HS-5 (cell line): ENCODE data around the gene MICAL3.

Source experiments
- DNase-seq: peaks from one replicate; pipeline ENCODE4 v3.0.0-alpha.2; 2012; ENCODE audit warnings: low read depth

Gene MICAL3

GRCh38 chr22:17930455-17931313 lies 93.7 kb downstream of the MICAL3 start:
- DNase-seq: no peak

GRCh38 chr22:17929909-17930308 lies 94.5 kb downstream of the MICAL3 start:
- DNase-seq: no peak

- no peak for DNase-seq
These were observed 96.0 kb downstream of the MICAL3 start for GRCh38 chr22:17928391-17928790.

DNA sequence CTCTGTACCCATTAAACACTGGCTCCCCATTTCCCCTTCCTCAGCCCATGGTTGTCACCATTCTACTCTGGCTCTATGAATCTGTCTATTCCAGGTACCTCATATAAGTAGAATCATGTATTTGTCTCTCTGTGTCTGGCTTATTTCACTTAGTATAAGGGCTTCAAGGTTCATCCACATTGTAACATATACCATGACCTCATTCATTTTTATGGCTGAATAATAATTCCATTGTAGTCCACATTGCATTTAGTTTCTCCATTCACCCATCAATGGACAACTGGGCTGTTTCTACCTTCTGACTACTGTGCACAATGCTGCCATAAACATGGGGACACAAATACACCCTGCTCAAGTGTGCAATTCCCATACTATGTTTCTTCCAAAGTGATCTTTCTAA lies 97.3 kb downstream of the MICAL3 start:
- DNase-seq: no peak

GRCh38 chr22:17926516-17926915 lies 97.8 kb downstream of the MICAL3 start:
- DNase-seq: no peak

GRCh38 chr22:17925431-17925841 lies 98.9 kb downstream of the MICAL3 start:
- no peak for DNase-seq

DNA sequence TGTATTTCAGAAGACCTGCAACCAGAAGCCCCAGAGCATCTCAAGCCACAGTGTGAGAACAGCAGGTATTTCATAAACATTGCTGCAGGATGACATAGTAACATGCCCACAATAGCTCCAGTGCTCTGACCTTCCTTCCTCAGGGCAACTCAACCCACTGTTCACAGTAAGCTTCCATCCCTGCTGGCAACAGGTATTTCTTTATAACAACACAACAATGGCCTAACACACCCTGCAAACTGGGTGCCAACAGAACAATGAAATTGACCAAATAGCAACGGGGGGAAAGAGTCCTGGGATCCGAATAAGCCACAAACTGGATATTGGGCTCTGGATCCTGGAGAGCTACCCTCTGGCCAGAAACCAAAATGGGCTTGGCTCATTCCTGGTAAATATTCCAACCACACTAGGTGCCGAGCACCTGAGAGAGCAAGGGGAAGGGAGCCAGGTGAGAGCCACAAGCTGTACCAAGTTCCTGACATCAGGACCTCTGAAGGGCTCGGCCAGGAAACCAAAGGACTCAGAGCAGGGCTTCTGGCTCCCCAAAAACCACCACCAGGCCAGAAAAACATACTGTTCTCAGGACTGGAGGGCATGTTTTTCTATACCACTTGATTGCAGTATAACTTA lies 99.5 kb downstream of the MICAL3 start:
- no peak for DNase-seq

DNA sequence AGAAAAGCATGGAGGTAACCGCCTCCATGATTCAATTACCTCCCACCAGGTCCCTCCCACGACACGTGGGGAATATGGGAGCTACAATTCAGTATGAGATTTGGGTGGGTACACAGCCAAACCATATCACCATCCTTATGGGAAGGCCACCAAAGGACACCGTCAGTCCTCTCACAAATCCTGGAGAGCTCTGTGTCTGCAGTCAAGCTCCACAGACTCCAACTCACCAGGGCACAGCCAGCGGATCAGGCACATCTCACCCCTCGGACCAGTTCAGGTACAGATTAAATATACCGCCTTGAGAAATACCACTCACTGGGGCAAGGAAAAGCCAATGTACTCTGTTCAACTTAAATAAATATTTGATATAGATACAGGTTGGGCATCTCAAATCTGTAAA lies 100.3 kb downstream of the MICAL3 start:
- DNase-seq: no peak

GRCh38 chr22:17922925-17923903 lies 101.1 kb downstream of the MICAL3 start:
- DNase-seq: peak; percentile 74

DNA sequence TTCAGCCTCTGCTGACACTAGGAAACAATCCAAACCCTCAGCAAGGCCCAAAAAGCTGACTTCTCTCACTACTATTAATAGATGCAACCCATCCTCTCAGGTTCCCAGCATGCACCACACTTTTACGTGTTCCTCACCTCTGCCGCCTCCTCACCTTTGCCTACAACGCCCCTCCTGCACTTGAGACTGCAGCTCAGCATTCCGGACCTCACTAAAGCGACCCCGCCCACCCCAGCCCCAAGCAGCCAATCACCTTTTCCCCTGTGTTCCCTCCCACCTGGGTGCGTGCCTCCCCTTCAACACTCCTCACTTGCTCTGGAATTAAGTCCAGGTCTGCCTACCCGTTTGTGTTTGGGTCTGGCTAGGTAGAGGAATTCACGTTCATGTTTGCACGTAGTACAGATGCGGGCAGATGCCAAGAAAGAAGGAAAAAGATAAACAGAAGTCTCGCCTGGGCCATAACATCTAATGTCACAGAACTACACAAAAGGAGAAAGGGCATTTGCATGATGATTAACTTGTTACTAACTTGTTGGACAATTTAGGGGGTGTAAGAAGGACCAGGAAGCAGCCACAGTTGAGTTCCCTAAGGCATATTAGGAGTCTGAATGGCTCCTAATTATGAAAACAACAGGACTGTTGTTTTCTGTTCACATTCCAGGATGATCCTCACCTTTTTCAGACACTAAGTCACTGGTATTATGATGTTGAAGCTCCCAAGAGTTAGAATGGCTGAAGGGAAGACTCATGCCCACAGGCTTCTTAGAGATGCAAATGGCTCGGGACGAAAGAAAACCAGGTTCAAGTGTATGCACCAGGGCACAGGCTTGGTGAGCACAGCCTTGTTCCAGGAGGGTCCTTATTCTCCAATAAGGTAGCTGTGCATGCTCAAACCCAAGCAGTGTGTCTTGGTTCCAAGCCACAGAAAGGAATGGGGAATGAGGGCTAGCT lies 102.2 kb downstream of the MICAL3 start:
- no peak for DNase-seq

DNA sequence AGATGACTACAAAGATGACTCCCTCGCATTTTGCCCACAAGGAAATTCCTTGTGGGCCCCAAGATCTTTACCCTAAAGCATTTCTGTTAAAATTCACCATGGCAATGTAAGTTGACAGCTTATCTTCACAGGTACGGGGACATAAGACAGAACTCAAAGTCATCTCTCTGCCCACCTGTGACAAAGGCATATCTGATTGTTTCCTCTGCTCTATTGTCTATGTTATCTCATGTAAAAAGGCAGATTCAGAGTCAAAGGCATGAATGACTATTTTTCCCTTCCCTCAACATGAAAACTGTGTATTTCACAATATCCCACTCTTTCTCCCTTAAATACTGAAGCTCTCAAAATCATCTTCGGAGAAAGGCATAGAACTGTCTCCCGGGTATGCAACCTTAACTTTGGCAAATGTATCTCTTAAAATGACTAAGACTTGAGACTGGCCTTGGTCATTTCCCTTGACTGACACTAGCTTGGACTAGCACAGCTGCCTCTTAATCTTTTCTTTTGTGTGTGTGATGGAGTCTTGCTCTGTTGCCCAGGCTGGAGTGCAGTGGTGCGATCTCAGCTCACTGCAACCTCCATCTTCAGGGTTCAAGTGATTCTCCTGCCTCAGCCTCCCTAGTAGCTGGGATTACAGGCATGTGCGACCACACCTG lies 103.2 kb downstream of the MICAL3 start:
- no peak for DNase-seq

- no peak for DNase-seq
These were observed 104.2 kb downstream of the MICAL3 start for GRCh38 chr22:17920145-17920605.

GRCh38 chr22:17919276-17920144 lies 104.9 kb downstream of the MICAL3 start:
- DNase-seq: no peak

- DNase-seq: no peak
These were observed 105.5 kb downstream of the MICAL3 start for GRCh38 chr22:17918840-17919239.

- DNase-seq: no peak
These were observed 106.8 kb downstream of the MICAL3 start for GRCh38 chr22:17917490-17917983.

- DNase-seq: no peak
These were observed 108.0 kb downstream of the MICAL3 start for GRCh38 chr22:17916226-17916889.

GRCh38 chr22:17915676-17916075 lies 108.7 kb downstream of the MICAL3 start:
- no peak for DNase-seq

DNA sequence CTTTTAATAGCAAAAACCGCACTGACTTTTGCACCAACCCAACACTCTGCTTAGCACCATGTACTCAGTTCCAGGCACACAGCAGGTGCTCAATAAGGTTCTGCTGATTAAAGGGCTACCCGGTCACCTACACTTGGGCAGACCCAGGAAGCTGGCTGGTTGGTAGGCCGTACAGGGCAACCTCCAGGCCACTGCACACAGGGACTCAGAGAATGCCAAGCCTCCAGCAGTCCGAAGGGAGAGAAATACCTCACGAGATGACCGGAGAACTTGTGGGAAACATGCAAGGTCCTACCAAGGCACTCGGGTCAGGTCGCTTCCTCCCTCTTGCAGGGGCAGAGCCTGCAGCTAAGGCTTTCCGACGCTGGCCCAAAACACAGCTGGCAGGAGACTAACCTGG lies 109.2 kb downstream of the MICAL3 start:
- DNase-seq: no peak

DNA sequence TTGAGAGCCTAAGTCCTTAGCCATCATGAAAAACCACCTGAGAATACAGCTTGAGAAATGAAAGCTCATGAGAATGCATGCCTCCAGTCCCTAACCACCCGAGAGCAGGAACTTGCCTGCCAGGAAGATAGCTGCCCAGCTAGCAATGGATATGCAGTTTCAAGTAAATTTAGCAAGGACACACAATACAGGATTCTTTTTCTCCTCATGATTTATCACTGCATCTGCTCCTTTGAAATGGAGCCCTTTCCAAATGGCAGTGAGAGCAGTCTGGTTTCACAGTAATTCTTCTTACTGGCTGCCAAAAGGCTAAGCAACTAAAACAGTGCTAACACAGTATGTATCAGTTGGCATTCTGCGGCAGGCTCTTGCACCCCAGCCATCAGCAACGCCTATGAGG lies 109.9 kb downstream of the MICAL3 start:
- no peak for DNase-seq
